ENCODE results near the gene ZNF326. TPM values are rescaled to one million over a fixed set of nuclear protein-coding genes. Genes with fewer than 3 reads are reported as not detected.
A peak's percentile ranks its signal among the peaks of the same experiment; 100 is the strongest.

Gene ZNF326
- total RNA-seq, 1 donor from 2014 or later, result 39.1 TPM

DNA sequence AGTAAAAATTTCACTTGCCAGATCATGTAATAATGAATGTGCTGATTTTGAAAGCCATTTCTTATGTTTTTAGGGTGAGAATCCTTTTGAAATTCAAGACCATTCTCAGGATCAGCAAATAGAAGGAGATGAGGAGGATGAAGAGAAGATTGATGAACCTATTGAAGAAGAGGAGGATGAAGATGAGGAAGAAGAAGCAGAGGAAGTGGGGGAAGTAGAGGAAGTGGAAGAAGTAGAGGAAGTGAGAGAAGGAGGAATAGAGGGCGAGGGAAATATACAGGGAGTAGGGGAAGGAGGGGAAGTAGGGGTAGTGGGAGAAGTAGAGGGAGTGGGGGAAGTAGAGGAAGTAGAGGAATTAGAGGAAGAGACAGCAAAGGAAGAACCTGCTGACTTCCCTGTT lies 32.4 kb downstream of the ZNF326 start:
- DNase-seq (ENCODE audit: extremely low spot score, unreplicated experiment), result no peak
- H3K4me1 Mint-ChIP-seq (ENCODE audit: unreplicated experiment), result no peaks in the 10 kb centered on the region
- H3K9me3 Mint-ChIP-seq, result no peaks in the 10 kb centered on the region
- no peak for TF ChIP-seq CTCF (conservative IDR thresholded peaks at IDR 0.05)
- no peak overlapping the region for H3K4me3 Mint-ChIP-seq
- H3K27me3 Mint-ChIP-seq, result no peaks in the 10 kb centered on the region
- H3K36me3 Mint-ChIP-seq, result peaks cover 58% of the 10 kb centered on the region
- no peak overlapping the region for H3K27ac Mint-ChIP-seq

GRCh38 chr1:90039652-90040051 lies 44.7 kb downstream of the ZNF326 start:
- TF ChIP-seq CTCF (conservative IDR thresholded peaks at IDR 0.05), result no peak
- no peaks in the 10 kb centered on the region for H3K9me3 Mint-ChIP-seq
- peaks cover 5% of the 10 kb centered on the region for H3K4me1 Mint-ChIP-seq (ENCODE audit: unreplicated experiment)
- no peaks in the 10 kb centered on the region for H3K36me3 Mint-ChIP-seq
- H3K4me3 Mint-ChIP-seq, result no peak overlapping the region
- DNase-seq (ENCODE audit: extremely low spot score, unreplicated experiment), result no peak
- H3K27me3 Mint-ChIP-seq, result no peaks in the 10 kb centered on the region
- no peak overlapping the region for H3K27ac Mint-ChIP-seq

DNA sequence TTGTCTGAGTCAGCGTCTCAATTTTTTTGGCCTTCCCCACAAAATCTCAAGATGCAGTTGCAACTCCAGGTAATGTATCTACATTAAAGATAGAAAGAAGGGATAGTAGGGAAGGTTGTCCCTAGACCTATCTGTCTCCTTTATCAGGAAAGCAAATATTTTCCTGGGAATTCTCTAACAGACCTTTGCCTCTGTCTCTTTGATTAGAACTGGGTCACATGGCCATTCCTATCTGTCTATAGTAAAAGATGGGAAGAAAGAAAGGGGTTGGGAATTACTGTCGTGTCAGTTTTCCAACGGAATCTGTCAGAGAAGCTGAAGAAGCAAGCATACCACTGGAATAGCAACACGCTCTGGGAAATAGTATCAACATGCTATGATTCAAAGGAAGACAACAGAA lies 48.7 kb downstream of the ZNF326 start:
- H3K27me3 Mint-ChIP-seq, result peaks cover 8% of the 10 kb centered on the region
- no peak overlapping the region for H3K27ac Mint-ChIP-seq
- no peak overlapping the region for H3K4me3 Mint-ChIP-seq
- no peaks in the 10 kb centered on the region for H3K36me3 Mint-ChIP-seq
- H3K4me1 Mint-ChIP-seq (ENCODE audit: unreplicated experiment), result peaks cover 8% of the 10 kb centered on the region
- no peak for DNase-seq (ENCODE audit: extremely low spot score, unreplicated experiment)
- H3K9me3 Mint-ChIP-seq, result no peaks in the 10 kb centered on the region
- no peak for TF ChIP-seq CTCF (conservative IDR thresholded peaks at IDR 0.05)

DNA sequence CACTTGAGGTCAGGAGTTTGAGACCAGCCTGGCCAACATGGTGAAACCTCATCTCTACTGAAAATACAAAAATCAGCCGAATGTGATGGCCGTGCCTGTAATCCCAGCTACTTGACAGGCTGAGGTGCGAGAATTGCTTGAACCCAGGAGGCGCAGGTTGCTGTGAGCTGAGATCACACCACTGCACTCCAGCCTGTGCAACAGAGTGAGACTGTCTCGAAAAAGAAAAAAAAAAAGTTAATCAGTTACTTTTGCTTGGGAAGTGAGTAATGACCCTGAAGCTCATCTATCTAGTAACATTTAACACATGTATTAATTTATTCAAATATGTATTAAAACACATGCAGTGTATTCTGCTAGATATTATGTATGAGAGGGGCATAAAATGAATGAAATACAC lies 49.4 kb downstream of the ZNF326 start:
- H3K9me3 Mint-ChIP-seq, result no peaks in the 10 kb centered on the region
- no peak for TF ChIP-seq CTCF (conservative IDR thresholded peaks at IDR 0.05)
- H3K27me3 Mint-ChIP-seq, result peaks cover 8% of the 10 kb centered on the region
- H3K27ac Mint-ChIP-seq, result no peak overlapping the region
- no peak overlapping the region for H3K4me3 Mint-ChIP-seq
- H3K36me3 Mint-ChIP-seq, result no peaks in the 10 kb centered on the region
- peaks cover 7% of the 10 kb centered on the region for H3K4me1 Mint-ChIP-seq (ENCODE audit: unreplicated experiment)
- no peak for DNase-seq (ENCODE audit: extremely low spot score, unreplicated experiment)

DNA sequence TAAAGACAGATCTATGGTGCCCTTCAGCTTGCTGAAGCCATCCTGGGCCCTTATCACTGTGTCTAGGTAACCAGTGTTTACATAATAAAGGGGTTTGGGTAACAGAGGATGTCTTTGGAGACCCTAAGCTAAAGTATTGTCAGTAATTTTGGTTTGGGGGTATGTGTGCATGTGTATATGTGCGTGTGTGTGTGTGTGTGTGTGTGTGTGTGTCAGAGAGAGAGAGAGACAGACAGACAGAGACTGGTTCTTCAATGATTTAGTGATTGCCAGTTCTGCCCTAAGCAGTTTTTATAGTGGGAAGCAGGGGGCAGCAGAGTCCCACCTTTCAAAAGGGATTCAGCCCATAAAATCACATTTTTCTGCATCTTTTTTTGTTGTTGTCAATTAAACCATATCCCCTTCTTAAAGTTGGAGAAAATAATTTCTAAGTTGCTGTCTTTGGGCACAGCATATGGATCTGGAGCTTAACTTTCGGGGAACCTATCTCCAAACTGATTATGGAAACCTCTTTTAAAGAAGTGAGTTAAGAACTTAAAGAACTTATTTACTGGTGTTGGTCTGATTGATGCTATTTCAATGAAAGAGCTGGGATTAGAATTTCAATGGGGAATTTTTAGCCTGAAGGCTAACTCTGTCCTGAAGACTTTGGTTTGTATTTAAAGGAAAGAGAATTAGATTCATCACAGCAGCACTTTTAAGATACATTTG lies 51.1 kb downstream of the ZNF326 start:
- Mint-ChIP-seq H3K4me3 (no peak overlapping the region), H3K27ac (no peak overlapping the region), H3K4me1 (ENCODE audit: unreplicated experiment) (peaks cover 7% of the 10 kb centered on the region), H3K9me3 (no peaks in the 10 kb centered on the region), H3K36me3 (no peaks in the 10 kb centered on the region), H3K27me3 (peaks cover 8% of the 10 kb centered on the region)
- DNase-seq (ENCODE audit: extremely low spot score, unreplicated experiment), result no peak
- peak; percentile 81 for TF ChIP-seq CTCF (conservative IDR thresholded peaks at IDR 0.05)
